A549 (cell line): ENCODE measurements around the gene TMEM266. TPM values are rescaled to one million over a fixed set of nuclear protein-coding genes. Genes with fewer than 3 reads are reported as not detected.
A peak's percentile ranks its signal among the peaks of the same experiment; 100 is the strongest.

Experiments
- ATAC-seq, 2 experiments: fragments of 200-7000 bp in 1 of 2; fragments of >200 bp in 1 of 2; cut with Nextera tagmentation in 1 of 2; cut with Tn5 transposase in 1 of 2; 3 replicates each; pipeline versions ENCODE4 v1.8.0 to v1.9.1; 2018 to 2020; ENCODE audit warnings: mild to moderate bottlenecking in 1 of 2, moderate library complexity in 1 of 2
- CTCF ChIA-PET: fragments of 300-600 bp; sonication (Branson Sonifier 250); formaldehyde crosslinking; extraction: SDS; loops from one replicate; lab custom pipeline; 2021; ENCODE audit warnings: antibody characterized with exemption, inconsistent platforms; lab: Yijun Ruan, JAX
- POLR2A ChIA-PET: fragments of 350-600 bp; formaldehyde crosslinking; extraction: SDS; loops from one replicate; lab custom pipeline; 2021; ENCODE audit warnings: antibody characterized with exemption, inconsistent platforms; lab: Yijun Ruan, JAX
- DNase-seq, 2 experiments: peaks; one replicate each; pipeline versions ENCODE4 v3.0.0 to v3.0.0-alpha.2; 2011 to 2016; ENCODE audit warnings: low read depth in 1 of 2, low spot score in 1 of 2
- FAIRE-seq: peaks from 2 replicates; lab custom pipeline; 2011; peaks lifted over from hg19 to GRCh38; lab: Jason Lieb, UNC
- H3K27ac ChIP-seq, 2 experiments: fragments of >200 bp; sonication (Bioruptor Twin); formaldehyde crosslinking; 3 replicates each; pipeline ENCODE4 v1.5.1; 2016 to 2017
- H3K4me1 ChIP-seq: fragments of >200 bp; sonication (Bioruptor Twin); formaldehyde crosslinking; 3 replicates; pipeline ENCODE4 v1.6.1; 2016
- H3K4me2 ChIP-seq: fragments of >200 bp; sonication (Bioruptor Twin); formaldehyde crosslinking; 3 replicates; pipeline ENCODE4 v1.6.1; 2016
- H3K4me3 ChIP-seq: fragments of >200 bp; sonication (Bioruptor Twin); formaldehyde crosslinking; 3 replicates; pipeline ENCODE4 v1.5.1; 2016
- H3K9me3 ChIP-seq: fragments of >200 bp; sonication (Bioruptor Twin); formaldehyde crosslinking; 3 replicates; pipeline ENCODE4 v1.6.1; 2016
- BCL3 ChIP-seq: fragments of >200 bp; sonication (Bioruptor Twin); formaldehyde crosslinking; IDR thresholded peaks from 3 replicates; pipeline ENCODE4 v1.6.1; 2016
- BHLHE40 ChIP-seq: IDR thresholded peaks from 2 replicates; pipeline ENCODE4 v1.6.1; 2012; ENCODE audit warnings: low read depth, low read length, inconsistent platforms
- ESRRA ChIP-seq: fragments of 150-350 bp; IDR thresholded peaks from 2 replicates; pipeline ENCODE4 v1.6.1; 2014; ENCODE audit warnings: mild to moderate bottlenecking, low read length, borderline replicate concordance
- FOSL2 ChIP-seq, 2 experiments: fragments of 450-650 bp in 1 of 2; fragments of >200 bp in 1 of 2; sonication (Bioruptor Twin) in 1 of 2; formaldehyde crosslinking; IDR thresholded peaks; 2 replicates each; pipeline versions ENCODE4 v1.5.0 to v1.6.1; 2016 to 2020; ENCODE audit warnings: mild to moderate bottlenecking in 1 of 2, moderate library complexity in 1 of 2
- GATA3 ChIP-seq: IDR thresholded peaks from 2 replicates; pipeline ENCODE4 v1.6.1; 2012; ENCODE audit warnings: borderline replicate concordance
- HOXA7 ChIP-seq: fragments of 250-450 bp; sonication (Bioruptor Pico); IDR thresholded peaks from 2 replicates; pipeline ENCODE4 v1.5.0; 2020; ENCODE audit warnings: mild to moderate bottlenecking, moderate library complexity
- HOXB5 ChIP-seq: fragments of 250-450 bp; sonication (Bioruptor Pico); IDR thresholded peaks from 2 replicates; pipeline ENCODE4 v1.5.0; 2020; ENCODE audit warnings: mild to moderate bottlenecking, moderate library complexity
- KDM1A ChIP-seq: fragments of 200-600 bp; sonication (generic); IDR thresholded peaks from 2 replicates; pipeline ENCODE4 v1.6.1; 2016; ENCODE audit warnings: low read depth, mild to moderate bottlenecking
- MAFK ChIP-seq: fragments of 450-650 bp; IDR thresholded peaks from 2 replicates; pipeline ENCODE4 v1.6.1; 2014; ENCODE audit not compliant: partially characterized antibody
- MAZ ChIP-seq: fragments of 150-350 bp; IDR thresholded peaks from 2 replicates; pipeline ENCODE4 v1.6.1; 2014; ENCODE audit warnings: antibody characterized with exemption, low read depth, low read length, borderline replicate concordance
- NPAS2 ChIP-seq: fragments of 250-450 bp; sonication (Bioruptor Pico); IDR thresholded peaks from 2 replicates; pipeline ENCODE4 v1.8.0; 2022; ENCODE audit warnings: mild to moderate bottlenecking, moderate library complexity, borderline replicate concordance
- POLR2AphosphoS2 ChIP-seq: conservative IDR thresholded peaks from 2 replicates; pipeline ENCODE4 v1.6.1; 2012; ENCODE audit warnings: low read length, improper control_type of control experiment, inconsistent platforms
- RFX5 ChIP-seq: fragments of 450-650 bp; IDR thresholded peaks from 2 replicates; pipeline ENCODE4 v1.7.1; 2014; ENCODE audit warnings: antibody characterized with exemption, mild to moderate bottlenecking, moderate library complexity
- RNF2 ChIP-seq: fragments of 200-600 bp; sonication (generic); IDR thresholded peaks from 2 replicates; pipeline ENCODE4 v1.6.1; 2016; ENCODE audit warnings: low read depth, mild to moderate bottlenecking, antibody characterized with exemption, moderate library complexity, borderline replicate concordance
- ZFP36 ChIP-seq: fragments of 450-650 bp; IDR thresholded peaks from 2 replicates; pipeline ENCODE4 v1.6.1; 2014; ENCODE audit warnings: borderline replicate concordance; ENCODE audit not compliant: partially characterized antibody
- ZSCAN20 ChIP-seq: fragments of 250-450 bp; sonication (Bioruptor Pico); IDR thresholded peaks from 2 replicates; pipeline ENCODE4 v1.8.0; 2022; ENCODE audit warnings: mild to moderate bottlenecking, moderate library complexity
- WGBS: methylation state at CpG from one replicate; pipeline ENCODE4 v1.1.6; 2017; ENCODE audit errors: missing lambda C conversion rate; 5-methylcytosine and 5-hydroxymethylcytosine counted together
- polyA plus RNA-seq, 4 experiments: library from polyadenylated mRNA; depleted of rRNA in 3 of 4; stranded (reverse); fragments of >200 nt; fragmentation: RNase III in 1 of 4; extraction: RNeasy Plus Mini Kit Qiagen cat#74134 plus additional on column Dnase treatment in 1 of 4; gene quantifications; 2 replicates in 3 of 4; 3 replicates in 1 of 4; pipeline ENCODE4 v1.2.3, GENCODE V29; 2011 to 2017
- TF ChIP-seq, protein P1 (sequence below): fragments of 250-450 bp; sonication (Bioruptor Pico); IDR thresholded peaks from 2 replicates; pipeline ENCODE4 v1.5.0; 2021; ENCODE audit warnings: mild to moderate bottlenecking, moderate library complexity, borderline replicate concordance
- TF ChIP-seq, protein P2 (sequence below): fragments of >200 bp; sonication (Bioruptor Twin); formaldehyde crosslinking; IDR thresholded peaks from 3 replicates; pipeline ENCODE4 v1.5.1; 2016

Gene TMEM266
- polyA plus RNA-seq, 2 of the 4 experiments (the other 2 are of a cell fraction) = 0.06 to 0.08 TPM

DNA sequence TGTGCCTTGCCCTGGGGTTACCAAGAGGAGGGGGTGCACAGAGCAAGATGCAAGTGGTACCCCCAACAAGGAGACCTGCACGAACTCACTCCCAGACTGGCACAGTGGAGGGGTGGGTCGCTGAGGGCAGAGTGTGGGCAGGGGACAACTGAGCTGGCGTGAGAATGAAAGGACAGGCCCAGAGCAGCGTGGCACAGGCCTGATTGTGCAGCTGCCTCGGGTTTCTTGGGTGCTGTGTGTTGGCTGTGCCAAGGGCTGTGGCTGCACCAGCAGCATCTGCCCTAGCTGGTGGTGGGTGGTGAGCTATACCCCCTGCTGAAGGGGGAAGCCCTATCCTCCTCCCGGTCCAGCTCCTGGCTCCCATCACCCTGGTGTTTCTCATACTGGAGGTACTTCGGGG, 92.4 kb downstream of the TMEM266 start:
- no peak for DNase-seq
- FAIRE-seq = no peak
- Histone ChIP-seq H3K4me2 (no peak overlapping the region), H3K27ac (no peak overlapping the region), H3K4me1 (0 out of 3 replicates have a peak, but pooled peaks cover 3% of the 10 kb centered on the region), H3K4me3 (no peak overlapping the region), H3K9me3 (no peaks in the 10 kb centered on the region)
- ChIA-PET POLR2A (no interaction called here), CTCF (interaction anchor here (0.9 to 21.8 kb wide), 11 partner anchors 12 to 343 kb away, joined by 3 to 448 read pairs (median 9); partner anchors contain the start of gene TMEM266)
- TF ChIP-seq HOXB5 (CRISPR knock-in tag) (no peak), KDM1A (no peak)
- TF ChIP-seq, protein P1, sequence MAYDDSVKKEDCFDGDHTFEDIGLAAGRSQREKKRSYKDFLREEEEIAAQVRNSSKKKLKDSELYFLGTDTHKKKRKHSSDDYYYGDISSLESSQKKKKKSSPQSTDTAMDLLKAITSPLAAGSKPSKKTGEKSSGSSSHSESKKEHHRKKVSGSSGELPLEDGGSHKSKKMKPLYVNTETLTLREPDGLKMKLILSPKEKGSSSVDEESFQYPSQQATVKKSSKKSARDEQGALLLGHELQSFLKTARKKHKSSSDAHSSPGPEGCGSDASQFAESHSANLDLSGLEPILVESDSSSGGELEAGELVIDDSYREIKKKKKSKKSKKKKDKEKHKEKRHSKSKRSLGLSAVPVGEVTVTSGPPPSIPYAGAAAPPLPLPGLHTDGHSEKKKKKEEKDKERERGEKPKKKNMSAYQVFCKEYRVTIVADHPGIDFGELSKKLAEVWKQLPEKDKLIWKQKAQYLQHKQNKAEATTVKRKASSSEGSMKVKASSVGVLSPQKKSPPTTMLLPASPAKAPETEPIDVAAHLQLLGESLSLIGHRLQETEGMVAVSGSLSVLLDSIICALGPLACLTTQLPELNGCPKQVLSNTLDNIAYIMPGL (CRISPR knock-in tag) = no peak
- 59% methylated on average over 7 of the region's 7 CpGs for WGBS
- no peak for ATAC-seq

GRCh38 chr15:76153241-76154197, 93.7 kb downstream of the TMEM266 start:
- FAIRE-seq (no peak), DNase-seq (no peak)
- no peaks in the 10 kb centered on the region for H3K9me3 ChIP-seq
- no peak overlapping the region for H3K4me2 ChIP-seq
- no peak for TF ChIP-seq ESRRA
- no peak for TF ChIP-seq NPAS2 (CRISPR knock-in tag)
- no peak for TF ChIP-seq MAFK
- TF ChIP-seq RNF2 = no peak
- TF ChIP-seq, all 56 proteins: peak for 0
- WGBS = 75% methylated on average over 24 of the region's 24 CpGs
- H3K4me1 ChIP-seq = 0 out of 3 replicates have a peak, but pooled peaks cover 3% of the 10 kb centered on the region
- no peak overlapping the region for H3K27ac ChIP-seq
- ChIA-PET CTCF (interaction anchor here (1.0 to 21.8 kb wide), 9 partner anchors 10 to 344 kb away, joined by 3 to 448 read pairs (median 5); partner anchors contain the start of gene TMEM266), POLR2A (no interaction called here)
- no peak for ATAC-seq
- no peak overlapping the region for H3K4me3 ChIP-seq

- no peak for TF ChIP-seq RNF2
- no peak for TF ChIP-seq FOSL2 (IDR thresholded peaks at IDR 0.05)
- peak; percentile 20; the same call in 1 of the 2 replicates for TF ChIP-seq FOSL2 (CRISPR knock-in tag; IDR thresholded peaks at IDR 0.05)
- TF ChIP-seq, all 56 proteins: peak for 1
- Histone ChIP-seq H3K4me2 (no peak overlapping the region), H3K9me3 (no peaks in the 10 kb centered on the region), H3K27ac (no peak overlapping the region), H3K4me1 (0 out of 3 replicates have a peak, but pooled peaks cover 3% of the 10 kb centered on the region), H3K4me3 (no peak overlapping the region)
- DNase-seq (no peak), ATAC-seq (no peak), FAIRE-seq (no peak)
- 74% methylated on average over 7 of the region's 7 CpGs for WGBS
- ChIA-PET POLR2A (no interaction called here), CTCF (interaction anchor here (1.0 to 21.8 kb wide), 8 partner anchors 6 to 232 kb away, joined by 3 to 292 read pairs (median 4); no protein-coding TSS in a partner anchor)
Observed at GRCh38 chr15:76155731-76156130, 95.9 kb downstream of the TMEM266 start.

GRCh38 chr15:76158226-76158625, 98.4 kb downstream of the TMEM266 start:
- Histone ChIP-seq H3K9me3 (no peaks in the 10 kb centered on the region), H3K4me3 (no peak overlapping the region), H3K27ac (no peak overlapping the region), H3K4me2 (no peak overlapping the region), H3K4me1 (peaks cover 3% of the 10 kb centered on the region)
- POLR2A ChIA-PET = no interaction called here
- 80% methylated on average over 10 of the region's 10 CpGs for WGBS
- DNase-seq (no peak), ATAC-seq (no peak), FAIRE-seq (no peak)
- CTCF ChIA-PET = interaction anchor here (0.6 to 21.8 kb wide), 6 partner anchors 9 to 348 kb away, joined by 3 to 292 read pairs (median 4); no protein-coding TSS in a partner anchor
- TF ChIP-seq RFX5 = no peak
- no peak for TF ChIP-seq MAZ
- TF ChIP-seq, protein P2, sequence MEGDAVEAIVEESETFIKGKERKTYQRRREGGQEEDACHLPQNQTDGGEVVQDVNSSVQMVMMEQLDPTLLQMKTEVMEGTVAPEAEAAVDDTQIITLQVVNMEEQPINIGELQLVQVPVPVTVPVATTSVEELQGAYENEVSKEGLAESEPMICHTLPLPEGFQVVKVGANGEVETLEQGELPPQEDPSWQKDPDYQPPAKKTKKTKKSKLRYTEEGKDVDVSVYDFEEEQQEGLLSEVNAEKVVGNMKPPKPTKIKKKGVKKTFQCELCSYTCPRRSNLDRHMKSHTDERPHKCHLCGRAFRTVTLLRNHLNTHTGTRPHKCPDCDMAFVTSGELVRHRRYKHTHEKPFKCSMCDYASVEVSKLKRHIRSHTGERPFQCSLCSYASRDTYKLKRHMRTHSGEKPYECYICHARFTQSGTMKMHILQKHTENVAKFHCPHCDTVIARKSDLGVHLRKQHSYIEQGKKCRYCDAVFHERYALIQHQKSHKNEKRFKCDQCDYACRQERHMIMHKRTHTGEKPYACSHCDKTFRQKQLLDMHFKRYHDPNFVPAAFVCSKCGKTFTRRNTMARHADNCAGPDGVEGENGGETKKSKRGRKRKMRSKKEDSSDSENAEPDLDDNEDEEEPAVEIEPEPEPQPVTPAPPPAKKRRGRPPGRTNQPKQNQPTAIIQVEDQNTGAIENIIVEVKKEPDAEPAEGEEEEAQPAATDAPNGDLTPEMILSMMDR = no peak
- no peak for TF ChIP-seq GATA3
- no peak for TF ChIP-seq BCL3
- no peak for TF ChIP-seq BHLHE40
- no peak for TF ChIP-seq ZFP36
- TF ChIP-seq POLR2AphosphoS2 = no peak
- TF ChIP-seq HOXA7 (CRISPR knock-in tag) = no peak
- TF ChIP-seq HOXB5 (CRISPR knock-in tag) = no peak
- no peak for TF ChIP-seq ZSCAN20 (CRISPR knock-in tag)
